H1 (cell line): ENCODE measurements around the gene UFC1. TPM values are rescaled to one million over a fixed set of nuclear protein-coding genes. Genes with fewer than 3 reads are reported as not detected.

Source experiments
- SAP30 ChIP-seq: fragments of 300-600 bp; sonication (generic); IDR thresholded peaks from 2 replicates; pipeline ENCODE4 v1.7.1; 2012; ENCODE audit warnings: low read length, moderate library complexity, mild to moderate bottlenecking, inconsistent platforms; ENCODE audit not compliant: insufficient read depth, insufficient replicate concordance
- polyA plus RNA-seq, 7 experiments: library from polyadenylated mRNA; depleted of rRNA in 3 of 7; stranded (reverse) in 5 of 7; unstranded in 2 of 7; fragments of >200 nt in 5 of 7; fragments of 200-250 nt in 2 of 7; gene quantifications; 1 replicate in 5 of 7; 2 replicates in 1 of 7; 4 replicates in 1 of 7; pipeline versions ENCODE4 v1.2.1 to v1.2.3, GENCODE V29; 2011 to 2013; ENCODE audit warnings: missing spikeins in 2 of 7, mixed read lengths in 2 of 7
- total RNA-seq: library from RNA; stranded (reverse); fragmentation: NEBNext Ultra II Directional; extraction: Animal tissue kit (Norgen Biotek cat#: 25700); gene quantifications from 2 replicates; pipeline ENCODE4 v1.2.1, GENCODE V29; 2021

The UFC1 gene
- total and polyA plus RNA-seq, 2 of the 8 experiments (the other 6 are each of a cell fraction or from before 2014, with no cell fraction given), result 67.8 to 102 TPM

DNA sequence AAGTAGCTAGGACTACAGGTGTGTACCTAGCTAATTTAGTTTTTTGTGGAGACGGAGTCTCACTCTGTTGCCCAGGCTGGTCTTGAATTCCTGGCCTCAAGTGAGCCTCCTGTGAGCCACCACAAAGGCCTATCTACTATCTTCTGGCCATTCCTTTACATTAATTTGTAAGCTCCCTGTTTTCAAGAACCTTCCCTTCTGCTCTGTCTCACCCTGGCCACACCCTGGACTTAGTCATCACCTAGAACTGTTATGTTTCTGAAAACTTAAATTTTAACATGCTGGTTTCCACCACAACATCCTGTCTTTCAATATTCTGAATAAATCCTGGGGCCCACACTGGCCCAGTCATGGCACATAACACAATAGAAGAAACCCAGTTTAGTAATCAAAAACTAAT, 28.4 kb downstream of the UFC1 start (continued):
- no peak for TF ChIP-seq SAP30
- TF ChIP-seq, all 59 proteins: peak for 0
